LHCN-M2 (cell line): ENCODE data around the gene GOLGA3. TPM values are rescaled to one million over a fixed set of nuclear protein-coding genes. Genes with fewer than 3 reads are reported as not detected.
"Not testable (repeated sequence)": the region's sequence is repeated elsewhere in the genome, so short reads cannot be mapped to it uniquely, and the experiment has no call there.

Experiments used
- DNase-seq: peaks from one replicate; pipeline ENCODE4 v3.0.0-alpha.2; 2012; ENCODE audit warnings: low read depth
- total RNA-seq: library from RNA; depleted of rRNA; stranded (reverse); fragments of >200 nt; gene quantifications from 2 replicates; pipeline ENCODE4 v1.2.3, GENCODE V29; 2014

Gene GOLGA3
- total RNA-seq, 1 experiment from 2014 or later = 64.2 TPM

DNA sequence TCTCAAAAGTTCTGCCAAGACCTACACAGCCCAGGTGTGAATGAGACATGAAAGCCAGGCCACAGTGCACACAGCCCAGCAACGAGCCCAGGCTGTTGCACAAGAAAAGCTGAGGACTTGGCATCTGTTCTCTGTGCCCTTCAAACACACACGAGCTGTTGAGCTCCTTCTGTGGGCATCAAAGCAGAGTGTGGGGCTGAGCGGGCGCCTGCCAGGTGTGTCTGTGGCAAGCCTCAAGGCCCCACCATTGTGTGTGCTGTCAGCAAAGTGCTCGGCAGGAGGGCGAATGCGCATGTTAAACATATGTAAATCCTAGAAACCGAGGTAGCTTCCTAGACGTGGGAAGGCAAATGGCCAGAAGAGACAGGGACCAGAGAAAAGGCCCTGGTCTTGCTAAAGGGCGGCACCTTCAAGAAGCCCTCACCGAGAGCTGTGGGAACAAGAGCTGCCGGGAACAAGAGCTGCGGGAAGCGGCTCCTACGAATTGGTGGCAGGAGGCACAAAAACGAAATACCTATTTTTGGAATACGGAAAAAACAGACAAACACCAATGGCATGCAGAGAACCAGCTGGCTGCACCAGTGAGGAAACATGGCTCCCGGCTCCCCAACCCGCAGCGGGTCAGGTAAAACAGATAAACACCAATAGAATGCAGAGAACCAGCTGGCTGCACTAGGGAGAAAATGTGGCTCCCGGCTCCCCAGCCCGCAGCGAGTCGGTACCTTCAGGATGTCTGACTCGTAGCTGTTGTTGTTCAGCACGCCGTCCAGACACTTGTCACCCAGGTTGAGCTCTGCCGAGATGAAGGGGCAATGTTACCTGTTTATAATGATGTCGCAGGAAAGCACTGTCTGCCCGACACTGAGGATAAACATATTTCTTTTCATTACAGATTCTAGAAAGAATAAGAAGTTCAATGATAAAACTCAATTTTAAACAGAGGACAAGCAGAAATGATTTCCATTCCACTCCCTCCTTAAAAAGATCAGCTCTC lies 19.0 kb upstream of the GOLGA3 start:
- DNase-seq = no peak

DNA sequence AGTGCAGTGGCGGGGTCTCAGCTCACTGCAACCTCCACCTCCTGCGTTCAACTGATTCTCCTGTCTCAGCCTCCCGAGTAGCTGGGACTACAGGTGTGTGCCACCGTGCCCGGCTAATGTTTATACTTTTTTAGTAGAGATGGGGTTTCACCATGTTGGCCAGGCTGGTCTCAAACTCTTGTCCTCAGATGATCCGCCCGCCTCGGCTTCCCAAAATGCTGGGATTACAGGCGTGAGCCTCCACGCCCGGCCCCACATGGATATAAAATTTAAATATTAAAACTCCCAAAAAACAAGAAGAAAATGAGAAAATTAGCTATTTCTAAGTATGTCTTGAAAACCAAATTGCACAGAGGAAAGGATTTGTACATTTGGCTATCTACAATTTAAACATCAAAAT lies 16.0 kb upstream of the GOLGA3 start:
- DNase-seq = not testable (repeated sequence)

DNA sequence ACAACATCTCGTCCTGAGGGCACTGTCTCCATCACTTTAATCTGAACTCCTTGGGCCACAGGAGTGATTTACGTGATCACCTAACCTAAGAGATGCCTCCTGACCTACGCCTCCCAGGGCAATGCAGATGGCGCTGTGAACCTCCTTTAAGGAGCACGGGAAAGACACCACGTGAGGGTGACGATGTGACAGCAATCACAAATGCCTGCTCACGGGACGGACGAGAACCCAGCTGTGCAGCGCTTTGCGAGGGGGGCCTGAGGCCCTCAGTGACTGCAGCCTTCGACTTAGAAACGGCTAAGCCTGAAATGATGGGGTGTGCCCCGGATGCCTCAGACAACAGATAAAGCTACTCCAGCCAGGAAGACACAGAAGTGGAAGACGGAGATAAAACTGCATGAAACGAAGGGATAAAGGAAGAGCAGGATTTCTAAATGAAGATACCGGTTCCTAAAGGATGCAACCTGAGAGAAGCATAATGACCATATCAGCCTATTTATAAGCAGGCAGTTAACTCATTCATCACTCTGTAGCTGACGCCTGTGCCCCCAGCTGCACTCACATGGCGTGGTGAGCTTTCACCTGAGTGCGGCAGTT lies 13.9 kb upstream of the GOLGA3 start:
- DNase-seq = no peak

DNA sequence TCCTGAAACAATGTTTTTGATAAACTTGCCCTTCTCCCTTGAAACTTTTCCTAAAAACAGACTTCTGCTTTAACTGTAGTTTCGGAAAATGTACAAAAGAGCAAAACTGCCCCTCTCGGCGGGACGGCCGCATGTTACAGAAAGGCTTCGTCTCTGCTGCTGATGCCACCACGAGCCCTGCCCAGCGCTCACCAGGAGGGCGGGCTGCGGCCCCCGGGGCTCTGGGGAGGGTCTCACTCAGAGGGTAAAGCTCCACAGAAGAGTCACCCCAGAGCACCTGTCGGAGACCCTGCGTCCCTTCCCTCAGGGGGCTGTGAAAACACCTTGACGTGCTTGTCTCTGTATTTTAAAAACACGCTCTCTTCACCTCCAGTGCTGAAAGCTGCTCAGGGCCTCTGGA lies 12.5 kb upstream of the GOLGA3 start:
- no peak for DNase-seq

DNA sequence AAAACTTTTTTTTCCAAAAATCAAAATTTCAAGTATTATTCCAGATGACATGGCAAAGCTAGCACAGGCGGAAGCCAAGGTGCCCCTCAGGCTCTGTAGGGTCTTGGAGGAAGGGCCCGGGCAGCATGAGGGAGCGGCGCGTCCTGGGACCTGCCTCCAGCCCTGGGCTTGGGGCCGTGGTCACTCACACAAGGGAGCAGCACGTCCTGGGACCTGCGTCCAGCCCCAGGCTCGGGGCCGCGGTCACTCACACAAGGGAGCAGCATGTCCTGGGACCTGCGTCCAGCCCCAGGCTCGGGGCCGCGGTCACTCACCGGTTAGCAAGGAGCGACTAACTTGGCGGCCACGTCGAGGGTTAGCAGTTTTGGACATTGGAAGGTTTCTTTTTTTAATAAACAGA lies 11.9 kb upstream of the GOLGA3 start:
- DNase-seq = no peak

DNA sequence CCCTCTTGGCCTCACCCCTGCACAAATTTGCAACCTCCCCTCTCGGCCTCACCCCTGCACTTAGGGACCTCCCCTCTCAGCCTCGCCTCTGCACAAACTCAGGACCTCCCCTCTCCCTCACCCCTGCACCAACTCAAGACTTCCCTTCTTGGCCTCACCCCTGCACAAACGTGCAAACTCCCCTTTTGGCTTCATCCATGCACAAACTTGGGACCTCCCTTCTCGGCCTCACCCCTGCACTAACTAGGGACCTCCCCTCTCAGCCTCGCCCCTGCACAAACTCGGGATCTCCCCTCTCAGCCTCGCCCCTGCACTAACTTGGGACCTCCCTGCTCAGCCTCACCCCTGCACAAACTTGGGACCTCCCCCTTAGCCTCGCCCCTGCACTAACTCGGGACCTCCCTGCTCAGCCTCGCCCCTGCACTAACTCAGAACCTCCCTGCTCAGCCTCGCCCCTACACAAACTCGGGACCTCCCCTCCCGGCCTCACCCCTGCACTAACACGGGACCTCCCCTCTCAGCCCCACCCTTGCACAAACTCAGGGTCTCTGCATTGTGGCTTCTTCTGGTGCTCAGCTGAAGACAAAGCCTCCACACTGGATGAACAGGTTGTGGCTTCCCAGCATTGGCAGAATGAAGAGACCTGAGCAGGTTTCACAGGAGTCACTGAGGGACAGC lies 11.0 kb upstream of the GOLGA3 start:
- DNase-seq = no peak

DNA sequence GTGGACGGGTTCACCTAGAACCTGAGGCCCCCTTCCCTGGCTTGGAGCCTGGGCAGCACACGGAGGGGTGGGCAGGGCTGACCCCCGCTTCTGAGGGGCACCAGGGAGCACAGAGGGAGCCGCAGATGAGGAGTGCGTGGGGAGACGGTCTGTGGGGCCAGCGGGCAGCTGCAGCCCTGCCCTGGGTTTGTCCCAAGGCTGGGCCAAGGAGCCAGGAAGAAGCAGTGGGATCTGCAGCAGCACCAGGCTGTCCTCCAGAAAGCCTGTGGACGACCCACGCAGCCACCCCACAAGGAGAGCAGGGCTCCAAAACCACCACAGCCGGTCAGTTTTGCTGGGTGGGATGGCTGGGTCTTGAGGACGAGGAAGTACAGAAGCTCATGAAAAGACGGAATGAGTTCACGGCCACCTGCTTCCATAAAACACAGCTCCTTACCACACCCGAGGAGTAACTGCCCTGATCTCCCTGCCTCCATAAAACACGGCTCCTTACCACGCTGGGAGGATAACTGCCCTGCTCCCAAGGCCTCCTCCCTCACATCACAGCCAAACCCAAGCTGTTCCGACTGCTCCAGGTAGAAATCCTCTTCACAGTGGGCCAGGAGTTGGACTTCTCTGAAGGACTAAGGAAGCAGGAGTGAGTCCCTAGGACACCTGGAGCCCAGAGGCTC lies 9.9 kb upstream of the GOLGA3 start:
- DNase-seq = no peak

DNA sequence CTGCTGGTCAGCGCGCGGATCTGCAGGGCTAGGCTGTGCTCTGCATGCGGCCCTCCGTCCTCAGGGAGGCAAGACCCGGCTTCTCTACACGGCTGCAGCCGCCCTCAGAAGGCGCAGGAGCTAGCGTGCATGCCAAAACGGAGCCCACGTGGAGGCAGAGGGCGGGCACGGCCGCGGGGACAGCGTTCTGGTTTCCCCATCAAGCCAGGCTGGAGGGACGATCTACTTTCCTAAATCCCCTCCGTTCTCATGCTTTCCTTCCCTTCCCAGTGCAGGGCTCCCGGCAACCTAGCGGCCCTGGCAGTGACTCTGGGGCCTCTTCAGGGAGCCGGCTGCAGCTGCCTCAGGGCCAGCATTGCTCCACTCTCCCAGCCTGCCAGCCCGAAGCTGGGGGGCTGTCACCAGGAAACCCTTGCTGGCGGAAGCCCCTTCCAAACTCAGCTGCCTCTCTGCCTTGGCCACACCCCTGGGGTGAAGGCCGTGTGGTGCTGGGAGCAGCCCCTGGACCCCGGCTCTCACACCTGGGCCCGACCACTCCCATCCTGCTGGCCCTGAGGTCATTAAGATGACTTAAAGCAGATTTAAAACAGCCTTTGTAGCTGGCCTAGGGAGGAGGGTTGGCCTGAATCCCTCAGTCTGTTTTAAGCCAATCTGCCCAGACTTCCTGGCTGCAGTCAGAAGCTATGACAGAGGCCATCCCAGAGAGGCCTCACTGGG lies 9.2 kb upstream of the GOLGA3 start:
- no peak for DNase-seq

DNA sequence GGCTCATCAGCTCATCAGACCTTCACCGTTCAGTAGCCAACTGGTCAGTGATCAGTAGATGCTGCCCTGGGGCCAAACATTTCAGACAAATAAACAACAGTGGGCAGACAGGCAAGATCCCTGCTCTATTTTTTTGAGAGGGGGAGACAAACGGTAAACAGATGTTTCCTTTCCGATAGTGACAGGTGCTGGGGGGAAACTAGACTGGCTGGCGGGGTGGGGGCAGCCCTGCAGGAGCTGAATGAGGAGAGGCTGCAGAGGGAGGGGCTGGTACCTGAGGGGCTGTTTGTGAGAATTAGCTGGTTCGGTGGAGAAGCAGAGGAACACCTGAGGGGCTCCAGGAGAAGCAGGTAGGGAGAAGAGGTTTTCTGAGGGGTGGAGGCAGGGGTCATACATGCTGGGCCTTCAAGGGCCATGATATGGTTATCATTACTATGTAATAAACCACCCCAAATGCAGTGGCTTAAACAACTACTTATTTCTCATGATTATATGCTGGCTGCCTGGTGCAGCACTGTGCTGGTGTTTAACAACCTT lies 8.2 kb upstream of the GOLGA3 start:
- DNase-seq = no peak

DNA sequence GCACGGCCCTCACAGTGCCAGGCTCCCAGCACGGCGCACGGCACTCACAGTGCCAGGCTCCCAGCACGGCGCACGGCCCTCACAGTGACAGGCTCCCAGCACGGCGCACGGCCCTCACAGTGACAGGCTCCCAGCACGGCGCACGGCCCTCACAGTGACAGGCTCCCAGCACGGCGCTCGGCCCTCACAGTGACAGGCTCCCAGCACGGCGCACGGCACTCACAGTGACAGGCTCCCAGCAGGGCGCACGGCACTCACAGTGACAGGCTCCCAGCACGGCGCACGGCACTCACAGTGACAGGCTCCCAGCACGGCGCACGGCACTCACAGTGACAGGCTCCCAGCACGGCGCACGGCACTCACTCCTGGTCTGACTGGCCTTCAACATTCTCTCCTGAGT lies 7.6 kb upstream of the GOLGA3 start:
- DNase-seq = not testable (repeated sequence)

DNA sequence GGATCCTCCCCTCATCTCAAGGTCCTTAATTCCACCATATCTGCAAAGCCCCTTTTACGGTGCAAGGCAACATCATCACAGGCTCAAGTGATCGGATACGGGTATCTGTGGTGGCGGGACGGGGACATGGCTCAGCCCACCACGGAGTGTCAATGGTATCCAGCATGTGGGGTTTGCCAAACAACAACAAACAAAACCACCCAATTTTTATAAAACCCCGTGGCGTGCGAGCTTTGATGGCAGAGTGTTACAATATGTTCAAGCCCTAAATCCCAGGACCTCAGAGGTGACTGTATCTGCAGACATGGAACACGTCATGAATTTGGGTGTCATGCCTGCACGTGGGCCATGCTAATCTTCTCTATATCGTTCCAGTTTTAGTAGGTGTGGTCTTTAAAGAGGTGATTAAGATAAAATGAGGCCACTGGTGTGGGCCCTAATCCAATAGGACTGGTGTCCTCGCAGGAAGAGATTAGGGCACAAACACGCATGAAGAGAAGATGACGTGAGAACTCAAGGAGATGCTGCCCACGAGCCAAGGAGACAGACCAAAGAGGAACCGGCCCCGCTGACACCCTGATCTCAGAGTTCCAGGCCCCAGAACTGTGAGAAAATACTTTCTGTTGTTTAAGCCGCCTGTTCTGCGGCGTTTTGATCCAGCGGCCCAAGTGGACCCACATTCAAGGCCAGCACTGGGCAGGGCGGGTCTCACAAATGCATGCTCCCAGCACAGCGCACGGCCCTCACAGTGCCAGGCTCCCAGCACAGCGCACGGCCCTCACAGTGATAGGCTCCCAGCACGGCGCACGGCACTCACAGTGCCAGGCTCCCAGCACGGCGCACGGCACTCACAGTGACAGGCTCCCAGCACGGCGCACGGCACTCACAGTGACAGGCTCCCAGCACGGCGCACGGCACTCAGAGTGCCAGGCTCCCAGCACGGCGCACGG lies 6.7 kb upstream of the GOLGA3 start:
- no peak for DNase-seq

DNA sequence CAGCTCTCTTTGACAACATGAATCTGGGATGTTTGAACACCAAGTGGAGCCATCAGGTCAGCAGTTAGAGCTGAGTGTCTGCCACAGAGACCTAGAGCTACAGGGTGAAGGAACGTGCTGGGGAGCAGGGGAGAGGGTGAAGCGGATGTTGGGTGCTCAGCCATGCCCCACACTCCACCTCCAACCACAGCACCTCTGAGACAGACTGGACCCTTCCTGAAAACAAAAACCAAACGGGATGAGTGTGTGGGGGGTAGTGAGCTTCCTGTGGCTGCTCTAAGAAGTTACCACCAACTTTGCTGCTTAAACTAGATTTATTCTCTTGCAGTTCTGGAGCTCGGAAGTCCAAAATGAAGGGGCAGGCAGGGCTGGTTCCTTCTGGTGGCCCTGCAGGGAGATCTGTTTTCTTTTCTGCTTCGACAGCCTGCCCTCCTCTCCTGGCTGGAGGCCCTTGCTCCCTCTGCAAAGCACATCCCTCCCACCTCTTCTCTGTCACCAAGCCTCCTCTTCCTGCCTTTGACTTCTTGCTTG lies 5.6 kb upstream of the GOLGA3 start:
- DNase-seq = no peak

DNA sequence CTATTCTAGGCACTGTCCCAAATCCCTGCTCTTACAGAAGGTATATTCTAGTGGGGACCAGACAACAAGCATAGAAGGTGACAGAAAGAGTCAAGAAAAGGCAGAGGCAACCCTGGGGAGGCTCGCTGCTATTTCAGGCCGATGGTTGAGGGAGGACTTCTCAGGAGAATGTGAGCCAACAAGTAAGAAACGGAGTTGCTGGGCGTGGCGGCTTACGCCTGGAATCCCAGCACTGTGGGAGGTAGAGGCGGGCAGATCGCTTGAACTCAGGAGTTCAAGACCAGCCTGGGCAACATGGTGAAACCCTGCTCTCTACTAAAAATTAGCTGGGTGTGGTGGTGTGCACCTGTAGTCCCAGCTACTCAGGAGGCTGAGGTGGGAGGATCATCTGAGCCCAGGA lies 4.7 kb upstream of the GOLGA3 start:
- DNase-seq = no peak

DNA sequence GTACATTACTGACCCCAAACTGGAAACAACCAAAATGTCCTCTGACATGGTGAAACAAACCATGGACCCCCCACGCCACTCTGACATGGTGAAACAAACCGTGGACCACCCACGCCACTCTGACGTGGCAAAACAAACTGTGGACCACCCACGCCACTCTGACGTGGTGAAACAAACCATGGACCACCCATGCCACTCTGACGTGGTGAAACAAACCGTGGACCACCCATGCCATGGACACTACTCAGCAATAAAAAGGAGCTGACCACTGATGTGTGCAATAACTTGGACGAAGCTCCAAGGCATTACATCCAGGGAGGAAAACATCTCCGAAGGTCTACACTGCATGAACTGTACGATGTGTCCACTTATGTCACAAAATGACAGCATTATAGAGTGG lies 3.1 kb upstream of the GOLGA3 start:
- no peak for DNase-seq

DNA sequence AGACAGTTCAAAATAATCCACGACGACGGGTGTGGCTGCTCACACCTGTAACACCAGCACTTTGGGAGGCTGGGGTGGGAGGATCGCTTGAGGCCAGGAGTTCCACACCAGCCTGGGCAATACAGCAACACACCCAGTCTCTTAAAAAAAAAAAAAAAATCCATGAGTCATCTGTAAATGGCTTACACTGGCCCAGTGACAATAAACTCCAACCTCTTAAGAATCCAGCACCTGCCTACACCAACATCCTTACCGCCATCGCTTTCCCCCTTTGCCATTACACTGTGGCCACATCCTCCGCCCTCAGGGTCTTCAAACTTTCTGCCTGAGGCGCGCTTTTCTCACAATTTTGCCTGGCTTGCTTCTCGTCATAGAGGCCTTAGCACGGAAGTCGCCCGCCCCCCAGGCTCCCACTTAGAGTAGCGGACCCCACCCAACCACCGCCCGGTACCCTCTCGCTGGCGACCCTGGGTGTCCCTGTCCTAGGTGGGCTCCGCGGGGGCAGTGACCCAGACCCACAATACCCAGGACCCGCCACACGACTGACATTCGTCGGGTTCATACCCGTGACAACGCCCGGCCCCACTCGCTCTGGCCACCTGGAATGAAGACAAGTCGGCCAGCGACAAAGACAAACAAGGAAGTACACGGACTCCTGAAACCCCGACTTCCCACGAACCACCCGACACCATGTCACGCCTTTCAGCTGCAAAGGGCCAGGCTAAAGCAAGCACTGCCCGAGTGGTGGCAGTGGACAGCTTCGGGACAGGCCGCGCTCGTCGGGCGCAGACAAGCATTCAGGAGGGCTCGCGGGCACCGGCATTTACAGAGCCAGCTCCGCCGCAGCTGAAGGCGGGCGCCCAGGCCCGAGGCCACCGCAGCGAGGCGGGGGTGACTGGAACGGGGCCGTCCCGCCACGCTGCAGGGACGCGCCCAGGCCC lies 636 bp downstream of the GOLGA3 start:
- DNase-seq = peak; percentile 66

DNA sequence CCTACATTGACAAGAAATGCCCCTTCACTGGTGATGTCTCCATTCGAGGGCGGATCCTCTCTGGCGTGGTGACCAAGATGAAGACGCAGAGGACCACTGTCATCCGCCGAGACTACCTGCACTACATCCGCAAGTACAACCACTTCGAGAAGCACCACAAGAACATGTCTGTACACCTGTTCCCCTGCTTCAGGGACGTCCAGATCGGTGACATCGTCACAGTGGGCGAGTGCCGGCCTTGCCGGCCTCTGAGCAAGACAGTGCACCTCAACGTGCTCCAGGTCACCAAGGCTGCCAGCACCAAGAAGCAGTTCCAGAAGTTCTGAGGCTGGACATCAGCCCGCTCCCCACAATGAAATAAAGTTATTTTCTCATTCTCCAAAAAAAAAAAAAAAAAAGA lies 2.8 kb downstream of the GOLGA3 start:
- no peak for DNase-seq

DNA sequence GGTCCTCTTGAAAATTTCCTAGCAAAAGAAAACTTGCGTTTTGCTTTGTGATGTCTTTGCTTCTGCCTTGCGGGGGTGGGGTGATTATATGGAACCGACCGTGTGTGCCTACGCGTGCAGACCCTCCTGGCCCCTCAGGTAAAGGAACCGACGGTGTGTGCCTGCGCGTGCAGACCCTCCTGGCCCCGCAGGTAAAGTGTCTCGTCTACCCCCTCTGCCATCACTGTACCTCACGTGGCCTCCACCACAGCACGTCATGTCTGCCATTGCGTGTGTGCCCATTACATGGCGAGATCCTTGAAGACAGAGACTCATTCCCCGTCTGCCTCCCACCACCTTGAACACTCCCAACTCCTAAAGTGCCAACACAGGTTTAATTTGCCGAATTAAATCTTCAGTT lies 3.6 kb downstream of the GOLGA3 start:
- no peak for DNase-seq

DNA sequence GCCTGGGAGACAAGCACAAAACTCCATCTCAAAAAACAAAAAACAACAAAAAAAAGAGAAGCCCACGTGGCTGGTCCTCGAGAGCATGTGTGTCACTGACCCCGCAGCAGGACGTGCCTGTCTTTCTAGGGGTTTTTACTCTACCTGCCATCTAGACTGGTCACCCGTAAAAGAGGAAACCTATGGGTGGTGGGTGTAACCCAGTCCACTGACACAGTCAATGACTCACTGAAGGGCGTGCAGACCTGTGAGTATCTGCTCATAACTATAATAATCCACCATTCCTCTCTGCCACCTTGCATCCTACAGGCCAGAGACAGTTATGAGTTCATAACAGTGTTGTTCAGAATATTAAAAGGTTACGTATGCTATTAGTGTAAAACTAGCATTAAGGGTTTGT lies 4.6 kb downstream of the GOLGA3 start:
- no peak for DNase-seq
